AG04449 (cell line): Measurements from ENCODE around the gene C17orf107.

Experiments used
- CTCF ChIA-PET: fragments of 350-600 bp; formaldehyde crosslinking; extraction: SDS; loops from one replicate; lab custom pipeline; 2021; ENCODE audit warnings: antibody characterized with exemption; lab: Yijun Ruan, JAX
- POLR2A ChIA-PET: fragments of 400-600, 350-600 bp; formaldehyde crosslinking; extraction: SDS; loops from one replicate; lab custom pipeline; 2020; ENCODE audit warnings: antibody characterized with exemption, inconsistent platforms; lab: Yijun Ruan, JAX
- DNase-seq: peaks from one replicate; pipeline ENCODE4 v3.0.0-alpha.2; 2010; ENCODE audit warnings: low read depth, low spot score
- H3K4me3 ChIP-seq: 2 replicates; pipeline ENCODE4 v1.5.1; 2011; ENCODE audit warnings: low read depth, mild to moderate bottlenecking, control low read depth, low read length
- TF ChIP-seq, protein P1 (sequence below): IDR thresholded peaks from one replicate; pipeline ENCODE4 v1.5.1; 2011; ENCODE audit warnings: mild to moderate bottlenecking, moderate library complexity, low read length, control low read depth, inconsistent platforms; ENCODE audit not compliant: insufficient read depth; ENCODE audit errors: missing control alignments

Gene C17orf107

DNA sequence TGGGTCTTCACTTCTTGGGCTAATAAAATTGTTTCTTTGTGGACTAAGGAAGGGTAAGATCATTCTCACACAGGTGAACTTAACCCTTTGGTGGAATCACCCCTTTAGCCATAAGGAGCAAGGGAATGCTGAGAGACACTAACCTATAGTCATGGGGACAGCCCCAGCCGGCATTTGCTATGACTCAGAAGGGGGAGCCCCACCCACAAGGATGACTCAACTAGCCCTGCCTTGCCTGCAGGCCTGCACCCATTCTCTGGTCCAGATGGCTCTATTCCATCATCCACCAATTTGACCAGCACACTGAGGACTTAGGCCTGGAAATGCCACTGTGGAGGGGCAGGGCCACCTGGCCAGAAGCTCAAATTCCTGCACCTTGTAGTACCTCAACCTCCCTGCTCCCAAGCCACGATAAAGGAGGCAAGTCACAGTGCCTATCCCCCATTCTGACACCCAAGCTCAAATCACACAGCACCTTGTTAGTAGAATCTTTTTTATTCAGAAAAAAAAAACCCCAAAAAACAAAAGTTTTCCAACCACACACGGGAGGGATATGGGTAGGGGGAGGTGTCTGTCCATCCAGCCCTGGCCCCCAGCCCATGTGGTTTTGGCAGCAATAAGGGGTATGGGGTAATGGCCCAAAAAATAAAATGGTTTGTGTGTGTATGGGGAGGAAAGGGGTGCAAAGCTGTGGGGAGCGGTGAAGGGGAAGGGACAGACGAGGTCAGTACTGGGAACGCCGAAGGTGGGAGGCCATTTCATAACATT, 46.0 kb downstream of the C17orf107 start:
- CTCF ChIA-PET: interaction anchor here (1.0 to 1.8 kb wide), 2 partner anchors 42 to 117 kb away, joined by 3 to 4 read pairs; partner anchors contain the start of gene CAMTA2
- TF ChIP-seq, protein P1, sequence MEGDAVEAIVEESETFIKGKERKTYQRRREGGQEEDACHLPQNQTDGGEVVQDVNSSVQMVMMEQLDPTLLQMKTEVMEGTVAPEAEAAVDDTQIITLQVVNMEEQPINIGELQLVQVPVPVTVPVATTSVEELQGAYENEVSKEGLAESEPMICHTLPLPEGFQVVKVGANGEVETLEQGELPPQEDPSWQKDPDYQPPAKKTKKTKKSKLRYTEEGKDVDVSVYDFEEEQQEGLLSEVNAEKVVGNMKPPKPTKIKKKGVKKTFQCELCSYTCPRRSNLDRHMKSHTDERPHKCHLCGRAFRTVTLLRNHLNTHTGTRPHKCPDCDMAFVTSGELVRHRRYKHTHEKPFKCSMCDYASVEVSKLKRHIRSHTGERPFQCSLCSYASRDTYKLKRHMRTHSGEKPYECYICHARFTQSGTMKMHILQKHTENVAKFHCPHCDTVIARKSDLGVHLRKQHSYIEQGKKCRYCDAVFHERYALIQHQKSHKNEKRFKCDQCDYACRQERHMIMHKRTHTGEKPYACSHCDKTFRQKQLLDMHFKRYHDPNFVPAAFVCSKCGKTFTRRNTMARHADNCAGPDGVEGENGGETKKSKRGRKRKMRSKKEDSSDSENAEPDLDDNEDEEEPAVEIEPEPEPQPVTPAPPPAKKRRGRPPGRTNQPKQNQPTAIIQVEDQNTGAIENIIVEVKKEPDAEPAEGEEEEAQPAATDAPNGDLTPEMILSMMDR: no peak
- peak overlapping the region; percentile 99 for H3K4me3 ChIP-seq
- POLR2A ChIA-PET: interaction anchor here (6.9 kb wide), 1 partner anchor 21 kb away, joined by 119 read pairs; the partner anchor contains the start of gene SPAG7
- peak; percentile 47 for DNase-seq

DNA sequence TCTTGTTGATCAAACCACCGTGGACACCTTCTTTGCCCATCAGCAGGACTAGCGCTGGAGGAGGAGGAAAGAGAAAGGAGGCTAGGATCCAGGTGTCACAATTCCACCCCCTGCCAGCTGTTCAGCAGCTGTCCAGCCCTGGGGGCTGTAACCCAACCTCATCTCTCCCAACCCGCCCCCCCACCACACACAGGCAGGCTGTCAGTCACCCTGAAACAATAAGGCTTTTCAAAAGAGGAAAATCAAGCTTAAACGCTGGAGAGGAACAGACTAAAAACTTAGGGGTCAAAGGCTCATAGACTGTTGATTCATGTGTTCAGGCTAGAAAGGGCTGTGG, 46.6 kb downstream of the C17orf107 start:
- H3K4me3 ChIP-seq: peak overlapping the region; percentile 99
- DNase-seq: no peak
- TF ChIP-seq, protein P1: no peak
- CTCF ChIA-PET: interaction anchor here (1.0 to 1.8 kb wide), 3 partner anchors 37 to 116 kb away, joined by 3 to 6 read pairs (median 4); partner anchors contain the start of gene CAMTA2
- POLR2A ChIA-PET: interaction anchor here (6.9 kb wide), 1 partner anchor 20 kb away, joined by 119 read pairs; the partner anchor contains the start of gene SPAG7

DNA sequence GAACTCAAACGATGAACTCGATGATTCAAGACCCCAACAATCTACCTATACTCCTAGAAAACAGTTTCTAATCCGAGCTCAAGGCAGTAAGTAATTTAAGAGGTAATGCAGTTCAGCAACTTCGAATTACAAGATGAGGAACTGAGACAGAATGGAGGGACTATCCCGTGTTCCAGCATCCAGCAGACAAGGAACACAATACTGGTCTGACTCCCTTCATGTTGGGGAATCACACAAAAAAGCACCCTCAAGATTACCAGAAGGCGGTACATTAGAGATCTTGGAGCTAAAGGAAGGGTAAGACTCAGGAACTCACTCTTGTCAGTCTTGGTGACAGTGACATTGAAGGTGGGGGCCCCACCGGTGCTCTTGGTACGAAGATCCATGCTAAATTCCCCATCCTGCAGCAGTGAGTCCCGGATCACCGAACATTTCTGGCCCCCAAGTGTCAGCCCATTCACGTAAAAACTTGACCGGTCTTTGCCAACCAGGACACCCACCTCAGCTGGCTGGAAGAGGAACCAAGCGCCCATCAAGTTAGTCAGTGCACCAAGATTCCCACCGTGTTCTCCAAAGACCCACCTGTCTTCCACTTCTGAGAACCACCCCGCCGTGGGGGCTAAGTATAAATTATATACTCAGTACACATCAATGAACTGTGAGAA, 47.1 kb downstream of the C17orf107 start:
- CTCF ChIA-PET: interaction anchor here (1.0 to 1.2 kb wide), 2 partner anchors 37 to 41 kb away, joined by 3 to 6 read pairs; partner anchors contain the start of gene CAMTA2
- DNase-seq: no peak
- H3K4me3 ChIP-seq: peak overlapping the region; percentile 99
- POLR2A ChIA-PET: interaction anchor here (0.7 to 6.9 kb wide), 4 partner anchors 9 to 41 kb away, joined by 3 to 119 read pairs (median 6); partner anchors contain the start of genes CAMTA2 and SPAG7
- TF ChIP-seq, protein P1: no peak

DNA sequence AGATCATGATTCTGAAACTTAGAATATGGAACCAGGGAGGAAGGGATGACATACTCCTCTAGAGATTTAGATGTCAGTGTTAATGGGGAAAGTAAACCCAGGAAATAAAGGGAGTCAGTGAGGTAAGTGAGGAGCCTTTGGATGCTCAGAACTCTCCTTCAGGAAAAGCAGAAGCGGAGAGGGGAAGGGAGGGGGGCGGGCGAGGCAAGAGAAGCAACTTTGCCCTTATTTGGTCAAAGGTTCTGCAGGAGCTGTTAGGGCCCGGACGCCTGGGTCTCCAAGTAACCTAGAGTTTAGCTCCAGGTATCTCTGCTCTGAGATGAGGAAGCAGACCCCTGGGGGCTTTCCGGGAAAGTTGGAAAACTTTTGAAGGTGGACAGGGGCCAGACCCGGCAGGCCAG, 47.7 kb downstream of the C17orf107 start:
- DNase-seq: no peak
- H3K4me3 ChIP-seq: peak overlapping the region; percentile 99
- ChIA-PET POLR2A (interaction anchor here (0.7 to 6.9 kb wide), 4 partner anchors 9 to 40 kb away, joined by 3 to 119 read pairs (median 6); partner anchors contain the start of genes CAMTA2 and SPAG7), CTCF (interaction anchor here (1.2 kb wide), 1 partner anchor 38 kb away, joined by 6 read pairs; no protein-coding TSS in a partner anchor)
- TF ChIP-seq, protein P1: no peak

DNA sequence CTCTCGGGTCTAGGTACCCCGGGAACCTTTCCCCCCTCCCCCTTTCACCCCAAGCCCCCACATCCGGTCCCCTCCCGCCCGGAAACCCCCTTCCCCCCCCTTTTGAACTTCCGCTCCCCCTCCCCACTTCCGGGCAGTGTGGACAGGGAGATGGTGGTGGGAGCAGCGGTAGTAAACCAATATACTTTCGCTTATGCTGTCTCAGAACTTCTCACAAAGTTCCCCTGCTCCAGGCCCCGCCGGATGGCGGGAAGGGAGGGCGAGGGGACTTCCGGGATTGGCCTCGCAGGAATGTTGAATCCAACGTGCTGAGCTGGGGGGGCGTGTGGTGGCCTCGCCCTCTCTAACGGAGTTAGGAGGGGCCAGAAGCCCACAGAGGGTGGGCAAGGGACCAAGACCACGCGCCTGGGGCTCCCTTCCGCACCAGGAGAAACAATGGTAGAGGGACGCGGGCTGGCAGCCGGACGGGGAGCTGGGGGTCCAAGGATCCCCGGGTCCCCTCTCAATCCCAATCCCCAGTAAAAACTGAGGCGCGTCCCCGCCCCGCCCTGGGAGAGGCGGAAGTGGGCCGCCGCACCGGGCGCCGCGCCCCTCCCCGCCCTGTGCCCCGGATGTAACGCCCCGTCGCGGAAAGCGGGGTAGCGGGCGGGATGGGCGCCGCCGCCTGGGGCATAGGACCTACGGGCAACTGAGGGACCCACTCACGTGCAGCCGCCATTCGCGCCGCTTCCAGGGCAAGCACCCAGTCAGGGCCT, 48.3 kb downstream of the C17orf107 start:
- DNase-seq: no peak
- TF ChIP-seq, protein P1: no peak
- CTCF ChIA-PET: interaction anchor here (1.2 to 1.6 kb wide), 2 partner anchors 38 to 40 kb away, joined by 4 to 6 read pairs; partner anchors contain the start of gene CAMTA2
- POLR2A ChIA-PET: interaction anchor here (0.6 to 6.9 kb wide), 6 partner anchors 7 to 135 kb away, joined by 3 to 119 read pairs (median 6); partner anchors contain the start of genes CAMTA2, INCA1, KIF1C and RNF167
- peak overlapping the region; percentile 99 for H3K4me3 ChIP-seq
